Mucosa of descending colon (tissue), 3 donors: ENCODE results near the gene TCERG1L. TPM values are rescaled to one million over a fixed set of nuclear protein-coding genes. Genes with fewer than 3 reads are reported as not detected.

Source experiments
- ATAC-seq: fragments of 200-7000 bp; cut with Tn5 transposase; one replicate; pipeline ENCODE4 v1.9.1; 2020; ENCODE audit warnings: mild to moderate bottlenecking, moderate library complexity
- DNase-seq, 3 donors: peaks; one replicate each; pipeline ENCODE4 v3.0.0-alpha.2; 2020
- H3K36me3 ChIP-seq: fragments of 200-600 bp; one replicate; pipeline ENCODE4 v1.8.0; 2021; ENCODE audit warnings: low read depth, mild to moderate bottlenecking
- H3K4me1 ChIP-seq: fragments of 200-600 bp; one replicate; pipeline ENCODE4 v1.8.0; 2021; ENCODE audit warnings: low read depth, mild to moderate bottlenecking
- H3K4me3 ChIP-seq: fragments of 200-600 bp; one replicate; pipeline ENCODE4 v1.8.0; 2021; ENCODE audit warnings: mild to moderate bottlenecking
- H3K9me3 ChIP-seq: fragments of 200-600 bp; one replicate; pipeline ENCODE4 v1.8.0; 2021; ENCODE audit warnings: mild to moderate bottlenecking
- CTCF ChIP-seq: fragments of 200-600 bp; IDR thresholded peaks from one replicate; pipeline ENCODE4 v1.8.0; 2022; ENCODE audit warnings: antibody characterized with exemption, mild to moderate bottlenecking
- intact Hi-C, 2 donors: fragments of 100-400 bp; cut with DNase I in 1 of 2; cut with micrococcal nuclease in 1 of 2; formaldehyde crosslinking; loops; one replicate each; pipeline versions ENCODE4 v1.11.0 to v1.11.1; 2022; cut with DNase I, micrococcal nuclease
- total RNA-seq, 3 donors: library from RNA; stranded (reverse); fragmentation: NEBNext Ultra II Directional in 2 of 3; extraction: Animal tissue kit (Norgen Biotek cat#: 25700) in 2 of 3; gene quantifications; one replicate each; pipeline versions ENCODE4 v1.2.1 to v1.2.4, GENCODE V29; 2021 to 2023
- donor health status: DM: no; HTN: no; CAD: no; lungs with moderate emphysema.
- donor health status: DM: no; HTN: no; CAD: no.
- donor health status: DM: no; HTN: yes; CAD: no.

The TCERG1L gene
- total RNA-seq, 3 donors from 2014 or later, result not detected

DNA sequence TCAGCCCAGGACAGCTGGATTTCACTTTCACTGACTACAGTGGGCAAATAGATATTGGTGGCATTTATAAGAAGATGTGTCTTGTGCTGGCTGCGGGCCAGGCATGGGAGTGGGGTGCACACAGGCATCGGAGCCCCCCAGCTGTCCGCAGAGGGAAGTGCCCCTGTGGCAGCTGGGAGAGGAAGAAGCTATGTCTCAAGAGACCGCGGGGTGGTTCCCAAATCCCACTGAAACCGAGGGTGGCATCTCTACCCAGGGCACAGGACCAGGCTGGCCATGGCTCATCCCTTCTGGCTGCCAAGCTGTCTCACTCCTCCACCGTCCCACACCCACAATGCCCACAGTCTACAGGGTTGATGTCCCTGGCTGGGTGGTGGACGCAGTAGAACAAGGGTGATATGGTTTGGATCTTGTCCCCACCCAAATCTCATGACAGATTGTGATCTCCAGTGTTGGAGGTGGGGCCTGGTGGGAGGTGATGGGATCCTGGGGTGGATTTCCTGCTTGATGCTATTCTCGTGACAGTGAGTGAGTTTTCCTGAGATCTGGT is 94.8 kb downstream of the TCERG1L start:
- DNase-seq, result no peak
- no peak overlapping the region for H3K4me3 ChIP-seq
- TF ChIP-seq CTCF, result no peak
- H3K36me3 ChIP-seq, result no peaks in the 10 kb centered on the region
- peaks cover 11% of the 10 kb centered on the region for H3K9me3 ChIP-seq
- no peaks in the 10 kb centered on the region for H3K4me1 ChIP-seq
- intact Hi-C loops, result no loop called here
- no peak for ATAC-seq

GRCh38 chr10:131215776-131216175 is 95.7 kb downstream of the TCERG1L start:
- ATAC-seq (no peak), DNase-seq (no peak)
- intact Hi-C loops, result no loop called here
- H3K4me3 ChIP-seq, result no peak overlapping the region
- TF ChIP-seq CTCF, result no peak
- H3K4me1 ChIP-seq, result no peaks in the 10 kb centered on the region
- H3K9me3 ChIP-seq, result peaks cover 11% of the 10 kb centered on the region
- no peaks in the 10 kb centered on the region for H3K36me3 ChIP-seq

- Histone ChIP-seq H3K4me3 (no peak overlapping the region), H3K4me1 (no peaks in the 10 kb centered on the region), H3K36me3 (no peaks in the 10 kb centered on the region), H3K9me3 (peaks cover 5% of the 10 kb centered on the region)
- intact Hi-C loops, result no loop called here
- no peak for DNase-seq
- no peak for TF ChIP-seq CTCF
- ATAC-seq, result no peak
Observed at GRCh38 chr10:131214521-131215244, 96.8 kb downstream of the TCERG1L start.

DNA sequence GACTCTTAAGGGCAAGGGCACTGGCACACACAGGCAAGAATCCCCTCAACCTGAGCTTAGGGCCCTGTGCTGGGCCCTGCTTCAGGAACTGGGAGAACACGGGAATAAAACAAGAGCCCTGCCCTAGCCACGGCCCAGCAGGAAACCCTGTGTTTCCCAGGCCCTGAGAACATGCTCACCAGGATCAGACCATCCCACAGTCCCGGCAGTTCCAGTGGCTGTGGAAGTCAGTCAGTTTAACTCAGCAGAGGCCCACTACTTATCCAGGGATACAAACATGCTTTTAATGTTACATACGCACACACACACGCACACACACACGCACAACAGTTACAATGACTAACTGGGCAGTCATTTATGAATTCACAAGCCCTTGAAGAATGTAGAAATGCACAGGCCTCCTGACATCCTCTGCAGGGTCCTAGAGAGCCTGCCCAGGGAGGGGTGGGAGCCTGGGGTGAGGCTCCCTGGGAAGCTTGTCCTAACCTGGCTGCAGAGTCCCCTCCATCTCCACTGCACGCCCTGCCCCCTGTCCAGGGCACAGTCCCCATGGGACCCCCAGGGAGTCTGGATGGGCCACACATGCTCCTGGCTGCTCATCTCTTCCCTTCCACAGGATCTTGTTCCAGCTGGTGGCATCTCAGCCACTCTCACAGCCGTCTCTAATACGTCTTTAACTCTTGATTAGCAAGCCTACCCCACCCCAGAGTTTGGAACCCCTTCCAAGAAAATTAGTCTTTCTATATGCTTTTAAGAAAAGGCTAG is 97.6 kb downstream of the TCERG1L start:
- ATAC-seq, result no peak
- intact Hi-C loops, result no loop called here
- Histone ChIP-seq H3K4me1 (no peaks in the 10 kb centered on the region), H3K36me3 (no peaks in the 10 kb centered on the region), H3K4me3 (no peak overlapping the region), H3K9me3 (peaks cover 5% of the 10 kb centered on the region)
- no peak for TF ChIP-seq CTCF
- DNase-seq, result no peak

- TF ChIP-seq CTCF, result no peak
- ATAC-seq, result no peak
- no peak overlapping the region for H3K4me3 ChIP-seq
- peaks cover 5% of the 10 kb centered on the region for H3K9me3 ChIP-seq
- no peaks in the 10 kb centered on the region for H3K4me1 ChIP-seq
- intact Hi-C loops, result no loop called here
- H3K36me3 ChIP-seq, result no peaks in the 10 kb centered on the region
- no peak for DNase-seq
Observed at GRCh38 chr10:131212763-131213325, 98.7 kb downstream of the TCERG1L start.
